IMR-90 (cell line): ENCODE data around the gene TMEM163.

Experiments used
- BHLHE40 ChIP-seq: fragments of 150-350 bp; IDR thresholded peaks from 2 replicates; pipeline ENCODE4 v1.6.1; 2016; ENCODE audit warnings: mild to moderate bottlenecking, low read depth, low read length
- CEBPB ChIP-seq: IDR thresholded peaks from 2 replicates; pipeline ENCODE4 v1.6.1; 2012; ENCODE audit warnings: low read depth, low read length, improper control_type of control experiment
- MAFK ChIP-seq: IDR thresholded peaks from 2 replicates; pipeline ENCODE4 v1.6.1; 2012; ENCODE audit warnings: low read depth, low read length, improper control_type of control experiment
- MXI1 ChIP-seq: IDR thresholded peaks from 2 replicates; pipeline ENCODE4 v1.6.1; 2012; ENCODE audit warnings: low read depth, mild to moderate bottlenecking, low read length, moderate library complexity, borderline replicate concordance
- POLR2A ChIP-seq: IDR thresholded peaks from 2 replicates; pipeline ENCODE4 v1.6.1; 2012; ENCODE audit warnings: mild to moderate bottlenecking, low read depth, low read length
- RAD21 ChIP-seq: IDR thresholded peaks from 2 replicates; pipeline ENCODE4 v1.6.1; 2012; ENCODE audit warnings: low read length, improper control_type of control experiment
- RCOR1 ChIP-seq: IDR thresholded peaks from 2 replicates; pipeline ENCODE4 v1.6.1; 2012; ENCODE audit warnings: mild to moderate bottlenecking, low read length, improper control_type of control experiment; ENCODE audit not compliant: insufficient replicate concordance
- RFX5 ChIP-seq: IDR thresholded peaks from 2 replicates; pipeline ENCODE4 v1.8.0; 2012; ENCODE audit warnings: low read depth, mild to moderate bottlenecking, low read length, moderate library complexity
- SMC3 ChIP-seq: fragments of 150-350 bp; IDR thresholded peaks from 2 replicates; pipeline ENCODE4 v1.6.1; 2016; ENCODE audit warnings: low read depth, mild to moderate bottlenecking, antibody characterized with exemption, low read length, moderate library complexity
- TF ChIP-seq, protein P1 (sequence below): conservative IDR thresholded peaks from 2 replicates; pipeline ENCODE4 v1.5.1; 2012; ENCODE audit warnings: mild to moderate bottlenecking, low read depth, low read length, improper control_type of control experiment
- TF ChIP-seq, protein P2 (sequence below): fragments of 150-350 bp; IDR thresholded peaks from 2 replicates; pipeline ENCODE4 v1.6.1; 2017; ENCODE audit warnings: mild to moderate bottlenecking, antibody characterized with exemption, low read length, low read depth

DNA sequence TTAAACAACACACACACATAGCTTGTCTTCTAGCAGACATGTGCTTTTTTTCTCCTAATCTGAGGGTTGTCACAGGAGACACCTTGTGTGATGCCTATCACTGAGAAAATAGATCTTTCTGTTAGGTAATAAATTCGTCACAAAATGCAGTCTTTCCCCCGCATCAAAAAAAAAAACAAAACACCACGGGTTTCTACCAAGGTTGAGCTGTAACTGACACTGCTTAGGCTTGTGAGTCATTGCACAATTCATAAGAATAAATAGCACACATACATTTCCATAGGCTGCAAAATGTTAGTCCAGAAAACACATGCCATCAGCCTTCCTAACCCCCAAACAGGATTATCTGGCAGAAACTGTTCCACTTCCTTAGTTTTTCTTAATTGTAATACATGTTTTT is 6.5 kb downstream of the TMEM163 start:
- no peak for TF ChIP-seq RAD21
- TF ChIP-seq, protein P1, sequence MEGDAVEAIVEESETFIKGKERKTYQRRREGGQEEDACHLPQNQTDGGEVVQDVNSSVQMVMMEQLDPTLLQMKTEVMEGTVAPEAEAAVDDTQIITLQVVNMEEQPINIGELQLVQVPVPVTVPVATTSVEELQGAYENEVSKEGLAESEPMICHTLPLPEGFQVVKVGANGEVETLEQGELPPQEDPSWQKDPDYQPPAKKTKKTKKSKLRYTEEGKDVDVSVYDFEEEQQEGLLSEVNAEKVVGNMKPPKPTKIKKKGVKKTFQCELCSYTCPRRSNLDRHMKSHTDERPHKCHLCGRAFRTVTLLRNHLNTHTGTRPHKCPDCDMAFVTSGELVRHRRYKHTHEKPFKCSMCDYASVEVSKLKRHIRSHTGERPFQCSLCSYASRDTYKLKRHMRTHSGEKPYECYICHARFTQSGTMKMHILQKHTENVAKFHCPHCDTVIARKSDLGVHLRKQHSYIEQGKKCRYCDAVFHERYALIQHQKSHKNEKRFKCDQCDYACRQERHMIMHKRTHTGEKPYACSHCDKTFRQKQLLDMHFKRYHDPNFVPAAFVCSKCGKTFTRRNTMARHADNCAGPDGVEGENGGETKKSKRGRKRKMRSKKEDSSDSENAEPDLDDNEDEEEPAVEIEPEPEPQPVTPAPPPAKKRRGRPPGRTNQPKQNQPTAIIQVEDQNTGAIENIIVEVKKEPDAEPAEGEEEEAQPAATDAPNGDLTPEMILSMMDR: no peak
- no peak for TF ChIP-seq POLR2A
- no peak for TF ChIP-seq SMC3
- TF ChIP-seq MAFK: no peak
- 0 out of 2 replicates have a peak, but pooled peaks have one; percentile 33 for TF ChIP-seq CEBPB
- TF ChIP-seq RFX5: no peak
- TF ChIP-seq, protein P2, sequence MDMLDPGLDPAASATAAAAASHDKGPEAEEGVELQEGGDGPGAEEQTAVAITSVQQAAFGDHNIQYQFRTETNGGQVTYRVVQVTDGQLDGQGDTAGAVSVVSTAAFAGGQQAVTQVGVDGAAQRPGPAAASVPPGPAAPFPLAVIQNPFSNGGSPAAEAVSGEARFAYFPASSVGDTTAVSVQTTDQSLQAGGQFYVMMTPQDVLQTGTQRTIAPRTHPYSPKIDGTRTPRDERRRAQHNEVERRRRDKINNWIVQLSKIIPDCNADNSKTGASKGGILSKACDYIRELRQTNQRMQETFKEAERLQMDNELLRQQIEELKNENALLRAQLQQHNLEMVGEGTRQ: no peak
- no peak for TF ChIP-seq RCOR1
- no peak for TF ChIP-seq MXI1
- TF ChIP-seq BHLHE40: no peak
